HepG2 (cell line): ENCODE measurements around the gene RORB.

Experiments
- ASH2L ChIP-seq: fragments of 300-600, 200-600 bp; sonication (generic); IDR thresholded peaks from 2 replicates; pipeline ENCODE4 v1.7.0; 2017; ENCODE audit warnings: low read depth, mild to moderate bottlenecking, moderate library complexity, mixed read lengths, low read length; ENCODE audit not compliant: insufficient read length
- JUND ChIP-seq: sonication (generic); formaldehyde crosslinking; IDR thresholded peaks from 2 replicates; pipeline ENCODE4 v1.8.0; 2022; ENCODE audit warnings: mild to moderate bottlenecking, missing genetic modification reagents
- MATR3 ChIP-seq: sonication (generic); formaldehyde crosslinking; IDR thresholded peaks from 2 replicates; pipeline ENCODE4 v1.4.0; 2020; ENCODE audit warnings: missing genetic modification reagents
- SP2 ChIP-seq: sonication (generic); formaldehyde crosslinking; IDR thresholded peaks from 2 replicates; pipeline ENCODE4 v1.5.1; 2020; ENCODE audit warnings: mild to moderate bottlenecking, missing genetic modification reagents
- TF ChIP-seq, protein P1 (sequence below): sonication (generic); formaldehyde crosslinking; IDR thresholded peaks from 2 replicates; pipeline ENCODE4 v1.8.0; 2022; ENCODE audit warnings: missing genetic modification reagents, mild to moderate bottlenecking, borderline replicate concordance

DNA sequence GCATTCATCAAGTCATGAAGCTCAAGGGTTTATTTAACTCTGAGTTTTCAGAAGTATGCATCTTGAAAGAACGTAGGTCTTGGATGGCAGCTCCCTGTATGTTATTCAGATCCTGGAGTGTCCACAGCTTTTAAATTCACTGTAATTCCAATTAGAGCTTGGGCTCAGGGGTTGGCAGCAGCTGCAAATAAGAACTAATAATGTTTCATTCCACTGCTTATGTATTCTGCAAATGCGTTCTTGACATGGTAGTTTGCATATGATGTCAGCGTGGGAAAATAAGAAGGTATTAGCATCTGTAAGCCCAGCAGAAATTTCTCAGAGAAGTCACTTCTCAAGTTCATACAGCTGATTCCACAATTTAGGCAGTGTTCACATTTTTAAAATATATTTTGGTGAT is 58.4 kb downstream of the RORB start:
- TF ChIP-seq, protein P1, sequence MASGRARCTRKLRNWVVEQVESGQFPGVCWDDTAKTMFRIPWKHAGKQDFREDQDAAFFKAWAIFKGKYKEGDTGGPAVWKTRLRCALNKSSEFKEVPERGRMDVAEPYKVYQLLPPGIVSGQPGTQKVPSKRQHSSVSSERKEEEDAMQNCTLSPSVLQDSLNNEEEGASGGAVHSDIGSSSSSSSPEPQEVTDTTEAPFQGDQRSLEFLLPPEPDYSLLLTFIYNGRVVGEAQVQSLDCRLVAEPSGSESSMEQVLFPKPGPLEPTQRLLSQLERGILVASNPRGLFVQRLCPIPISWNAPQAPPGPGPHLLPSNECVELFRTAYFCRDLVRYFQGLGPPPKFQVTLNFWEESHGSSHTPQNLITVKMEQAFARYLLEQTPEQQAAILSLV, result no peak
- TF ChIP-seq SP2 (CRISPR knock-in tag) (no peak), ASH2L (no peak), MATR3 (no peak), JUND (CRISPR knock-in tag) (no peak)
